DOHH2 (cell line): ENCODE data around the gene ACTN3.

Source experiments
- EZH2phosphoT487 ChIP-seq: fragments of 200-600 bp; sonication (generic); IDR thresholded peaks from 2 replicates; pipeline ENCODE4 v1.6.1; 2017; ENCODE audit warnings: borderline replicate concordance, mild to moderate bottlenecking, antibody characterized with exemption, low read length, moderate library complexity, mixed read lengths
- TF ChIP-seq, protein P1 (sequence below): fragments of 200-600 bp; sonication (generic); IDR thresholded peaks from one replicate; pipeline ENCODE4 v1.5.1; 2014; ENCODE audit warnings: antibody characterized with exemption, mild to moderate bottlenecking, low read depth, low read length; ENCODE audit not compliant: poor library complexity, severe bottlenecking

DNA sequence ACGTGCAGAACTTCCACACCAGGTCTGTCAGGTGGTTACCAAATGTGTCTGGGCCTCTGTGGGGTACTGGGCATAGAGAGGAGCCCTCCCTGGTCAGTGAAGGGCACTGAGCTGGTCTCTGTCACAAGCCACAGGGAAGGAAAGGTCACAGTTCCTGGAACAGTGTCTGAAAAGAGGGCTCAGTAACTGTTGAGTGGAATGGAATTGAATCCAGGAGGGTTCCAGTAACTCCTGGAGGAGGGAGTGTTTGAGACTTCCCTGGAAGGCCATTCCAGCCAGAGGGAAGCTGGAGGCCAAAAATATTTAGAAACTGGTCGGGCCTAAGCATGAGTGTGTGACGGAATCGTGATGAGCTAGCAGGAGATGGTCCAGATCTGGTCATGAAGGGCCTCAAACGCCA lies 7.9 kb downstream of the ACTN3 start:
- TF ChIP-seq, protein P1, sequence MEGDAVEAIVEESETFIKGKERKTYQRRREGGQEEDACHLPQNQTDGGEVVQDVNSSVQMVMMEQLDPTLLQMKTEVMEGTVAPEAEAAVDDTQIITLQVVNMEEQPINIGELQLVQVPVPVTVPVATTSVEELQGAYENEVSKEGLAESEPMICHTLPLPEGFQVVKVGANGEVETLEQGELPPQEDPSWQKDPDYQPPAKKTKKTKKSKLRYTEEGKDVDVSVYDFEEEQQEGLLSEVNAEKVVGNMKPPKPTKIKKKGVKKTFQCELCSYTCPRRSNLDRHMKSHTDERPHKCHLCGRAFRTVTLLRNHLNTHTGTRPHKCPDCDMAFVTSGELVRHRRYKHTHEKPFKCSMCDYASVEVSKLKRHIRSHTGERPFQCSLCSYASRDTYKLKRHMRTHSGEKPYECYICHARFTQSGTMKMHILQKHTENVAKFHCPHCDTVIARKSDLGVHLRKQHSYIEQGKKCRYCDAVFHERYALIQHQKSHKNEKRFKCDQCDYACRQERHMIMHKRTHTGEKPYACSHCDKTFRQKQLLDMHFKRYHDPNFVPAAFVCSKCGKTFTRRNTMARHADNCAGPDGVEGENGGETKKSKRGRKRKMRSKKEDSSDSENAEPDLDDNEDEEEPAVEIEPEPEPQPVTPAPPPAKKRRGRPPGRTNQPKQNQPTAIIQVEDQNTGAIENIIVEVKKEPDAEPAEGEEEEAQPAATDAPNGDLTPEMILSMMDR, result no peak
- no peak for TF ChIP-seq EZH2phosphoT487
